Heart right ventricle (tissue), 16 donors: ENCODE data around the gene DGKB. TPM values are rescaled to one million over a fixed set of nuclear protein-coding genes. Genes with fewer than 3 reads are reported as not detected.

Experiments used
- ATAC-seq, 8 donors: fragments of 200-7000 bp; cut with Tn5 transposase; one replicate each; pipeline ENCODE4 v1.9.1; 2020; ENCODE audit warnings: mild to moderate bottlenecking in 8 of 8, moderate library complexity in 8 of 8, moderate number of reproducible peaks in 1 of 8
- DNase-seq, 2 donors: peaks; one replicate each; pipeline ENCODE4 v3.0.0-alpha.2; 2020
- H3K27ac ChIP-seq, 10 donors: fragments of 200-600 bp; sonication (generic) in 2 of 10; one replicate each; pipeline versions ENCODE4 v1.5.0 to v1.8.0; 2020 to 2022; ENCODE audit warnings: mild to moderate bottlenecking in 3 of 10
- H3K27me3 ChIP-seq, 7 donors: fragments of 200-600 bp; one replicate each; pipeline ENCODE4 v1.8.0; 2021 to 2022; ENCODE audit warnings: mild to moderate bottlenecking in 2 of 7
- H3K36me3 ChIP-seq, 9 donors: fragments of 200-600 bp; sonication (generic) in 1 of 9; one replicate each; pipeline versions ENCODE4 v1.5.0 to v1.8.0; 2020 to 2022; ENCODE audit warnings: mild to moderate bottlenecking in 2 of 9
- H3K4me1 ChIP-seq, 9 donors: fragments of 200-600 bp; sonication (generic) in 1 of 9; one replicate each; pipeline versions ENCODE4 v1.5.0 to v1.8.0; 2020 to 2022; ENCODE audit warnings: mild to moderate bottlenecking in 4 of 9
- H3K4me3 ChIP-seq, 10 donors: fragments of 200-600 bp; sonication (generic) in 2 of 10; one replicate each; pipeline versions ENCODE4 v1.5.0 to v1.8.0; 2020 to 2022; ENCODE audit warnings: mild to moderate bottlenecking in 7 of 10, moderate library complexity in 2 of 10
- H3K9me3 ChIP-seq, 11 donors: fragments of 200-600 bp in 10 of 11; sonication (generic) in 2 of 11; one replicate each; pipeline versions ENCODE4 v1.5.0 to v1.8.0; 2013 to 2022; ENCODE audit warnings: mild to moderate bottlenecking in 2 of 11, control low read depth in 1 of 11, moderate library complexity in 1 of 11
- CTCF ChIP-seq, 9 donors: fragments of 200-600 bp; sonication (generic) in 2 of 9; IDR thresholded peaks; one replicate each; pipeline versions ENCODE4 v1.5.0 to v1.8.0; 2021 to 2022; ENCODE audit warnings: antibody characterized with exemption in 9 of 9, mild to moderate bottlenecking in 5 of 9, moderate library complexity in 1 of 9
- WGBS, 2 donors: extraction: QIAGEN DNeasy Blood & Tissue Kit; methylation state at CpG; one replicate each; pipeline ENCODE4 v1.1.7; 2013; ENCODE audit warnings: inconsistent platforms in 1 of 2; 5-methylcytosine and 5-hydroxymethylcytosine counted together
- intact Hi-C, 10 donors: fragments of 100-400 bp; cut with DNase I; formaldehyde crosslinking; loops; one replicate each; pipeline versions ENCODE4 v1.11.1 to v1.14.2; 2022
- polyA plus RNA-seq, 2 donors: library from polyadenylated mRNA; stranded (reverse); fragments of 200-250 nt; gene quantifications; one replicate each; pipeline ENCODE4 v1.2.3, GENCODE V29; 2013
- total RNA-seq, 10 donors: library from RNA; stranded (reverse); fragmentation: NEBNext Ultra II Directional in 3 of 10; extraction: Animal tissue kit (Norgen Biotek cat#: 25700) in 3 of 10; gene quantifications; one replicate each; pipeline versions ENCODE4 v1.2.1 to v1.2.4, GENCODE V29; 2021 to 2023
- donor health status: Arrhythmogenic right ventricular cardiomyopathy.
- donor health status: ischemic (EF 13 %, LVEDD 7.1; RV severe dilation, severe dysfunction).
- donor health status: healthy with polysubstance abuse.
- donor health status: DM: no; HTN: yes; CAD: no.
- donor health status: DM: no; HTN: no; CAD: no.
- donor health status: ischemic (EF 25% LVEDD 6.9; RV normal size, moderate dysfunction).
- donor health status: ischemic (EF 25% LVEDD 5.7; RV mildly dilated, moderate dysfunction).
- donor health status: healthy.
- donor health status: DM: yes; HTN: yes; CAD: no.
- donor health status: Ischemic cardiomyopathy.
- donor health status: ischemic (EF 35%, LVEDD 5.7; RV mildly dilated, moderate dysfunction).
- donor health status: nonischemic (EF 11% LVEDD 7.7; RV severe dilation, severe dysfunction).
- donor health status: DM: yes; HTN: yes; CAD: no.
- donor health status: PGD.
- donor health status: ischemic (EF 29% LVEDD 5.4; RV normal size, mild dysfunction).
- donor health status: nonischemic (EF 23%, LVEDD 6.1; RV moderate dilation, normal function).

Gene DGKB
- total and polyA plus RNA-seq, 12 donors: under 0.01 to 1.2 (median 0.77) TPM

- H3K4me3 ChIP-seq: no peak overlapping the region
- no peaks in the 10 kb centered on the region for H3K27me3 ChIP-seq
- H3K4me1 ChIP-seq: peaks cover 0 to 6% (median 0%) of the 10 kb centered on the region in 9 donors
- DNase-seq: no peak
- no peak overlapping the region for H3K27ac ChIP-seq
- no peaks in the 10 kb centered on the region for H3K36me3 ChIP-seq
- intact Hi-C loops: no loop called here
- TF ChIP-seq CTCF (IDR thresholded peaks at IDR 0.05): no peak
- ATAC-seq: no peak
- H3K9me3 ChIP-seq: no peaks in the 10 kb centered on the region
Measured at GRCh38 chr7:14260011-14260410, 642.5 kb downstream of the DGKB start.

GRCh38 chr7:14258861-14259260 is 643.7 kb downstream of the DGKB start:
- Histone ChIP-seq H3K36me3 (no peaks in the 10 kb centered on the region), H3K27me3 (no peaks in the 10 kb centered on the region), H3K4me3 (no peak overlapping the region), H3K27ac (no peak overlapping the region), H3K4me1 (peaks cover 0 to 6% (median 0%) of the 10 kb centered on the region in 9 donors), H3K9me3 (no peaks in the 10 kb centered on the region)
- intact Hi-C loops: no loop called here
- WGBS, 2 donors: 85 to 89% methylated on average over 1 of the region's 1 CpG
- TF ChIP-seq CTCF (IDR thresholded peaks at IDR 0.05): no peak
- no peak for DNase-seq
- no peak for ATAC-seq

GRCh38 chr7:14258441-14258840 is 644.1 kb downstream of the DGKB start:
- no peaks in the 10 kb centered on the region for H3K9me3 ChIP-seq
- H3K36me3 ChIP-seq: no peaks in the 10 kb centered on the region
- TF ChIP-seq CTCF (IDR thresholded peaks at IDR 0.05): no peak
- intact Hi-C loops: no loop called here
- DNase-seq (no peak), ATAC-seq (no peak)
- H3K4me1 ChIP-seq: peaks cover 0 to 6% (median 0%) of the 10 kb centered on the region in 9 donors
- H3K4me3 ChIP-seq: no peak overlapping the region
- WGBS, 2 donors: 87 to 95% methylated on average over 2 of the region's 2 CpGs
- no peak overlapping the region for H3K27ac ChIP-seq
- no peaks in the 10 kb centered on the region for H3K27me3 ChIP-seq

GRCh38 chr7:14252458-14252857 is 650.1 kb downstream of the DGKB start:
- no peak for ATAC-seq
- Histone ChIP-seq H3K36me3 (no peaks in the 10 kb centered on the region), H3K9me3 (peaks cover 0 to 14% (median 5%) of the 10 kb centered on the region in 11 donors), H3K27me3 (no peaks in the 10 kb centered on the region), H3K4me1 (no peaks in the 10 kb centered on the region), H3K4me3 (no peak overlapping the region), H3K27ac (no peak overlapping the region)
- no peak for DNase-seq
- TF ChIP-seq CTCF (IDR thresholded peaks at IDR 0.05): no peak
- intact Hi-C loops: no loop called here
- WGBS, 2 donors: 85 to 88% methylated on average over 3 of the region's 3 CpGs
